Measurements from ENCODE around the gene RUNX1. TPM values are rescaled to one million over a fixed set of nuclear protein-coding genes. Genes with fewer than 3 reads are reported as not detected.

RUNX1 gene
- total and polyA plus RNA-seq, 8 donors: 7.5 to 89.6 (median 10.8) TPM

DNA sequence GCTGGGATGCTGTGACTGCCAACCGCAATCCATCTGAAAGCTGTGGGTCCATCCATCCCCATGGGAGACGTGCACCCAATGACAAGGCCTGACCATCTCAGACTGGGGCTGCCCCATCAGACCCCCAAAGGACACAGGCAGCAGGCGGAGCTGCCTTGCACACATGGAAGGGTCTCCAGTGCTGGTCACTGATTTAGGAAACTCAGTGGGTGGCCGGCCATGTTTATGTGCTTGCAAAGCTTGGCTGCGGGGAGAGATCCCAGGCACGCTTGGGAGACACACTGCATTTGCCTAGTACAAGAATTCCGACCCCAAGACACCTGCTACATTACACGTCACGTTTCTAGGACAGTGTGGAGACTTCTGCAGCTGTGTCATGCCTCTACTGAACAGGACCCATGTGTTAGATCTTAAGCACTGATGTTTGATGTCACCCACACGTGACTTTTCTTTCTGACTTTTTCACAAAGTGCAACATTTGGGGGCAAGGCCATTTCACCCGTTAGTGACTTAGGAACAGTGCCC, 198.9 kb downstream of the RUNX1 start:
- no peak for DNase-seq
- intact Hi-C loops (cut with DNase I): no loop called here
- no peak for ATAC-seq
- Histone ChIP-seq H3K9me3 (no peaks in the 10 kb centered on the region), H3K27me3 (no peaks in the 10 kb centered on the region), H3K4me3 (no peak overlapping the region), H3K27ac (no peak overlapping the region), H3K4me1 (peaks cover 14 to 47% of the 10 kb centered on the region in 2 donors), H3K36me3 (peaks cover 5 to 74% of the 10 kb centered on the region in 2 donors)
- TF ChIP-seq, protein P1, sequence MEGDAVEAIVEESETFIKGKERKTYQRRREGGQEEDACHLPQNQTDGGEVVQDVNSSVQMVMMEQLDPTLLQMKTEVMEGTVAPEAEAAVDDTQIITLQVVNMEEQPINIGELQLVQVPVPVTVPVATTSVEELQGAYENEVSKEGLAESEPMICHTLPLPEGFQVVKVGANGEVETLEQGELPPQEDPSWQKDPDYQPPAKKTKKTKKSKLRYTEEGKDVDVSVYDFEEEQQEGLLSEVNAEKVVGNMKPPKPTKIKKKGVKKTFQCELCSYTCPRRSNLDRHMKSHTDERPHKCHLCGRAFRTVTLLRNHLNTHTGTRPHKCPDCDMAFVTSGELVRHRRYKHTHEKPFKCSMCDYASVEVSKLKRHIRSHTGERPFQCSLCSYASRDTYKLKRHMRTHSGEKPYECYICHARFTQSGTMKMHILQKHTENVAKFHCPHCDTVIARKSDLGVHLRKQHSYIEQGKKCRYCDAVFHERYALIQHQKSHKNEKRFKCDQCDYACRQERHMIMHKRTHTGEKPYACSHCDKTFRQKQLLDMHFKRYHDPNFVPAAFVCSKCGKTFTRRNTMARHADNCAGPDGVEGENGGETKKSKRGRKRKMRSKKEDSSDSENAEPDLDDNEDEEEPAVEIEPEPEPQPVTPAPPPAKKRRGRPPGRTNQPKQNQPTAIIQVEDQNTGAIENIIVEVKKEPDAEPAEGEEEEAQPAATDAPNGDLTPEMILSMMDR (IDR thresholded peaks at IDR 0.05): no peak

DNA sequence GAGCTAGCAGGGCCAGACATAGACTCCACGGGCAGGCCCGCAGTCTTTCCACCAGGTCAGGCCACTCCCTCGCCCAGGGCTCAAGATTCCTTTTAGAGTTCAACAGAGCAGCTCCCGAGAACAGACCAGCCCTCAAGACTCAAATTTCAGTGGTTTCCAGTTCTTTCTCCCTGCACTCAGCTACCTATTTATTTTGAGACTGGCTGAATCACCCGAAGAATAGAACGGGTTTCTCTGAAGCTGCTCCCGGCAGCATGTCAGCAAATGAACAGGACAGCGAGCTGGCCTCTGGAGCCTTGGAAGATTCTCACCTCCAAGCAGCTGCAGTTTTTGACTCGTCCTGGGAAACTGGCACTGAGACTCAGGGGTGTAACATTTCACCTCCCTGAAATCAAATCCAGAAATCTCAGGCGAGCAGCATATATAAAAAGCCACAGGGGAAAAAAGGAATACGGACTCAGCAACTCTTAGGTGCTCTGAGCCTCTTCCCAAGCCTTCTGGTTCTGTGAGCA, 202.4 kb downstream of the RUNX1 start:
- intact Hi-C loops (cut with DNase I): no loop called here
- Histone ChIP-seq H3K36me3 (peaks cover 5 to 62% of the 10 kb centered on the region in 2 donors), H3K27ac (peak overlapping the region; percentile 66 to 75), H3K4me1 (peaks cover 29 to 69% of the 10 kb centered on the region in 2 donors), H3K9me3 (no peaks in the 10 kb centered on the region), H3K4me3 (no peak overlapping the region), H3K27me3 (no peaks in the 10 kb centered on the region)
- DNase-seq (no peak), ATAC-seq (peak; percentile 76)
- TF ChIP-seq, protein P1 (IDR thresholded peaks at IDR 0.05): no peak

DNA sequence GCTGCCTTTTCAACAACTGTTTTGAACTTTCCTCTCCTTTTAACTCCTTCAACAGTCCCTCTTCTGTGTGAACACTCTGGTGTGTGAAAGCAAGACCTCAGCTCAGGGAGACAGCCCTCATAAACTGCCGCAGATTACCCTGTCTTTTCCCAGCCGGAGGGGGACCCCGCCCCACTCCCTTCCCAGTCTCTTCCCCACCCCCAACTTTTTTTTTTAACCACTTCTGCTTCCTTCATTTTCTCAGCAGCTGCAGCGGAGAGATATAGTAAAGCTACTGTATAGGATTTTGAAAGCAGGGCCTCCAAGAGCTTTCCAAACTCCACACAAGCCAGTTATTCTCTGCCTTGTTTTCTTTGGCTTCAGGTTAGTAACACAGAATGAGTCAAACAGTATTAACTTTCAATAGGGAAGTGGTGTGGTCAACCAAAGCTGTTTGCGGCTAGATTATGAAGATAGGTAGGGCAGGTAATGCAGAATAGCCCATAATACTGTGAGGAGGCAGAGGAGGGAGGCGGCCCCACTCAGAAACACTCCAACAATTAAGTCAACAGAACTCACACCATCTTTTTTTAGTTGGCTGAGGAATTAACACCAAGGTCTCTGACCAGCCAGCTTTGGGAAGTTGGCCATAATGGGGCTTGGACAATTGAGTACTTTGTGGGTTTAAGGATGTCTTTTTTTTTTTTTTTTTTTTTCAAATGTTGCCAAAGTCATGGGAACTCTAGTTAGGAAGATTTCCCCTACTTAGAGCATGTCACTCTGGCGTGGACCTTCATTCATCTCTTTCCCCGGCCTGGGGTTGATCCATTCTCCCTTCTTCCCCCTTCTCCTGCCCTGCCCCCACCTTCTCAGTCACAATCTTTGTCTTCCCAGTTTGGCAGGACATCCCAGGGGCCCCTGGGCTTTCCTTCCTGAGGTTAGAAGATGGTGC, 203.3 kb downstream of the RUNX1 start:
- Histone ChIP-seq H3K36me3 (peaks cover 5 to 63% of the 10 kb centered on the region in 2 donors), H3K9me3 (no peaks in the 10 kb centered on the region), H3K4me1 (peaks cover 29 to 78% of the 10 kb centered on the region in 2 donors), H3K27me3 (no peaks in the 10 kb centered on the region), H3K4me3 (no peak overlapping the region), H3K27ac (peak overlapping the region; percentile 66 to 75)
- DNase-seq (peak in 2 of 4 donors; percentile 55 to 72), ATAC-seq (peak; percentile 80)
- intact Hi-C loops (cut with DNase I): no loop called here
- TF ChIP-seq, protein P1 (IDR thresholded peaks at IDR 0.05): no peak

DNA sequence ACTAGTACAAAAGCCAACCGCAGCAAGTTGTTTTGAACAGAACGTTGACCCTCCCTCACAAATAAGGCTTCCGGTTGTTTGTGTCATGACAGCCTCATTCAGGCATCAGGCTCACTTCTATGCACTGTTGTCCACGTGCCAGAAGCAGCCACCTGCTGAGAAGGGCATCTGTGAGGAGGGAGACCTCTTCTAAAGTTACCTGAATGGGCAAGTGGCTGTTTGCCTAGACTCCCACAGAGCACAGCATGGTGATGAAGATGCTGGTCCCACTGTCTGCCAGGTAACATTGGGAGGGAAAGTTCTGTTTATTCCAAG, 204.2 kb downstream of the RUNX1 start:
- Histone ChIP-seq H3K27ac (peak overlapping the region; percentile 66 to 75), H3K4me1 (peaks cover 29 to 87% of the 10 kb centered on the region in 2 donors), H3K36me3 (peaks cover 0 to 63% of the 10 kb centered on the region in 2 donors), H3K27me3 (no peaks in the 10 kb centered on the region), H3K4me3 (no peak overlapping the region), H3K9me3 (no peaks in the 10 kb centered on the region)
- intact Hi-C loops (cut with DNase I): no loop called here
- TF ChIP-seq, protein P1 (IDR thresholded peaks at IDR 0.05): no peak
- ATAC-seq (no peak), DNase-seq (no peak)
